RWPE2 (cell line): Measurements from ENCODE around the gene THPO.
"Not testable (repeated sequence)": the region's sequence is repeated elsewhere in the genome, so short reads cannot be mapped to it uniquely, and the experiment has no call there.

Source experiments
- ATAC-seq: fragments of 200-7000 bp; cut with Tn5 transposase; 3 replicates; pipeline ENCODE4 v1.9.1; 2021; ENCODE audit warnings: low read depth
- DNase-seq: peaks from one replicate; pipeline ENCODE4 v3.0.0-alpha.2; 2020; ENCODE audit warnings: low spot score
- H3K27ac ChIP-seq: fragments of 450-650 bp; 2 replicates; pipeline ENCODE4 v1.5.1; 2017; ENCODE audit warnings: mild to moderate bottlenecking; ENCODE audit not compliant: poor library complexity, severe bottlenecking
- H3K27me3 ChIP-seq: fragments of 250-450 bp; sonication (Bioruptor Pico); 2 replicates; pipeline ENCODE4 v1.5.1; 2021; ENCODE audit warnings: mild to moderate bottlenecking, moderate library complexity; ENCODE audit not compliant: insufficient read depth, poor library complexity, severe bottlenecking
- H3K36me3 ChIP-seq: fragments of 250-450 bp; sonication (Bioruptor Pico); 2 replicates; pipeline ENCODE4 v1.5.1; 2020; ENCODE audit warnings: low read depth, mild to moderate bottlenecking, moderate library complexity
- H3K4me1 ChIP-seq: fragments of 250-450 bp; sonication (Bioruptor Pico); 2 replicates; pipeline ENCODE4 v1.5.1; 2021; ENCODE audit warnings: mild to moderate bottlenecking, moderate library complexity; ENCODE audit not compliant: insufficient read depth, poor library complexity, severe bottlenecking
- H3K4me3 ChIP-seq: fragments of 250-450 bp; sonication (Bioruptor Pico); 2 replicates; pipeline ENCODE4 v1.5.1; 2021; ENCODE audit warnings: mild to moderate bottlenecking, moderate library complexity; ENCODE audit not compliant: severe bottlenecking
- H3K9me3 ChIP-seq: fragments of 250-450 bp; sonication (Bioruptor Pico); 2 replicates; pipeline ENCODE4 v1.5.1; 2021; ENCODE audit warnings: mild to moderate bottlenecking, moderate library complexity; ENCODE audit not compliant: severe bottlenecking
- TF ChIP-seq, protein P1 (sequence below): fragments of 450-650 bp; IDR thresholded peaks from one replicate; pipeline ENCODE4 v1.5.1; 2017; ENCODE audit warnings: mild to moderate bottlenecking, moderate library complexity; ENCODE audit not compliant: poor library complexity, severe bottlenecking

THPO gene

DNA sequence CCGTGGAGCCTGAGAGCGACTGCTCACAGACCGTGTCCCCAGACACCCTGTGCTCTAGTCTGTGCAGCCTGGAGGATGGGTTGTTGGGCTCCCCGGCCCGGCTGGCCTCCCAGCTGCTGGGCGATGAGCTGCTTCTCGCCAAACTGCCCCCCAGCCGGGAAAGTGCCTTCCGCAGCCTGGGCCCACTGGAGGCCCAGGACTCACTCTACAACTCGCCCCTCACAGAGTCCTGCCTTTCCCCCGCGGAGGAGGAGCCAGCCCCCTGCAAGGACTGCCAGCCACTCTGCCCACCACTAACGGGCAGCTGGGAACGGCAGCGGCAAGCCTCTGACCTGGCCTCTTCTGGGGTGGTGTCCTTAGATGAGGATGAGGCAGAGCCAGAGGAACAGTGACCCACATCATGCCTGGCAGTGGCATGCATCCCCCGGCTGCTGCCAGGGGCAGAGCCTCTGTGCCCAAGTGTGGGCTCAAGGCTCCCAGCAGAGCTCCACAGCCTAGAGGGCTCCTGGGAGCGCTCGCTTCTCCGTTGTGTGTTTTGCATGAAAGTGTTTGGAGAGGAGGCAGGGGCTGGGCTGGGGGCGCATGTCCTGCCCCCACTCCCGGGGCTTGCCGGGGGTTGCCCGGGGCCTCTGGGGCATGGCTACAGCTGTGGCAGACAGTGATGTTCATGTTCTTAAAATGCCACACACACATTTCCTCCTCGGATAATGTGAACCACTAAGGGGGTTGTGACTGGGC lies 33.3 kb downstream of the THPO start:
- DNase-seq = no peak
- Histone ChIP-seq H3K27ac (no peak overlapping the region), H3K36me3 (peaks cover 21% of the 10 kb centered on the region), H3K4me1 (no peaks in the 10 kb centered on the region), H3K4me3 (no peak overlapping the region), H3K9me3 (no peaks in the 10 kb centered on the region), H3K27me3 (no peaks in the 10 kb centered on the region)
- TF ChIP-seq, protein P1, sequence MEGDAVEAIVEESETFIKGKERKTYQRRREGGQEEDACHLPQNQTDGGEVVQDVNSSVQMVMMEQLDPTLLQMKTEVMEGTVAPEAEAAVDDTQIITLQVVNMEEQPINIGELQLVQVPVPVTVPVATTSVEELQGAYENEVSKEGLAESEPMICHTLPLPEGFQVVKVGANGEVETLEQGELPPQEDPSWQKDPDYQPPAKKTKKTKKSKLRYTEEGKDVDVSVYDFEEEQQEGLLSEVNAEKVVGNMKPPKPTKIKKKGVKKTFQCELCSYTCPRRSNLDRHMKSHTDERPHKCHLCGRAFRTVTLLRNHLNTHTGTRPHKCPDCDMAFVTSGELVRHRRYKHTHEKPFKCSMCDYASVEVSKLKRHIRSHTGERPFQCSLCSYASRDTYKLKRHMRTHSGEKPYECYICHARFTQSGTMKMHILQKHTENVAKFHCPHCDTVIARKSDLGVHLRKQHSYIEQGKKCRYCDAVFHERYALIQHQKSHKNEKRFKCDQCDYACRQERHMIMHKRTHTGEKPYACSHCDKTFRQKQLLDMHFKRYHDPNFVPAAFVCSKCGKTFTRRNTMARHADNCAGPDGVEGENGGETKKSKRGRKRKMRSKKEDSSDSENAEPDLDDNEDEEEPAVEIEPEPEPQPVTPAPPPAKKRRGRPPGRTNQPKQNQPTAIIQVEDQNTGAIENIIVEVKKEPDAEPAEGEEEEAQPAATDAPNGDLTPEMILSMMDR = no peak
- no peak for ATAC-seq

DNA sequence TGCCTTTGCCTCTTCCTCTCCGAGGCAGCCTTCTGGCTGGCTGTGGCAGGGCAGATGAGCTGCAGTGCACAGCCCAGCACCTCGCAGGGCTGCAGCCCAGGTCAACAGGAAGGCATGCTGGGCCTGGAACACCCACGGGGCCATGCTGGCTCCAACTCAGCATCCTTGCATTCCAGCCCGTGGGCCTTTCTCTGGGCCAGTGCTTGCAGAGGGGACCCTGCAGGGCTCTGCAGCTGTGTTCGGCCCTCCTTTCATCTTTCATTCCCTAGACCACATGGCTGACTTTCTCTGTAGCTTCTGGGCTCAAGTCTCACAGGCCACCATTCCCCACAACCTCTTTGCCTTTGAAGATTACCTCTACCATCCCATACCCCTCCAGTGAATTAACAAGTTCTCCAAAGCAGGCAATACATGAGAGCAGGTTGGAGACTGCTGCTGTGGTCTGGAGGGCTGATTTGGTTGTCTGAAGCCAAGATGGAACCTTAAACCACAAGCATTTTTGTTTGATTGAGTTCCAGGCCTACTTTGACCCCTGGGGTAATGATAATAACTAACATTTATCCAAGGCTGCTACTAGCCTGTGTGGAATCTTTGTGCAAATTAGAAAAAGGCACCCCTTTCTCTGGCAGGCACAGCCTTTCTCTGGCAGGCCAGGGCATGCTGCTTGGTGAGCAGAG lies 34.7 kb downstream of the THPO start:
- no peak overlapping the region for H3K4me3 ChIP-seq
- no peak overlapping the region for H3K27ac ChIP-seq
- no peak for DNase-seq
- TF ChIP-seq, protein P1 = no peak
- H3K36me3 ChIP-seq = peaks cover 21% of the 10 kb centered on the region
- no peaks in the 10 kb centered on the region for H3K9me3 ChIP-seq
- ATAC-seq = no peak
- H3K4me1 ChIP-seq = peaks cover 5% of the 10 kb centered on the region
- no peaks in the 10 kb centered on the region for H3K27me3 ChIP-seq

DNA sequence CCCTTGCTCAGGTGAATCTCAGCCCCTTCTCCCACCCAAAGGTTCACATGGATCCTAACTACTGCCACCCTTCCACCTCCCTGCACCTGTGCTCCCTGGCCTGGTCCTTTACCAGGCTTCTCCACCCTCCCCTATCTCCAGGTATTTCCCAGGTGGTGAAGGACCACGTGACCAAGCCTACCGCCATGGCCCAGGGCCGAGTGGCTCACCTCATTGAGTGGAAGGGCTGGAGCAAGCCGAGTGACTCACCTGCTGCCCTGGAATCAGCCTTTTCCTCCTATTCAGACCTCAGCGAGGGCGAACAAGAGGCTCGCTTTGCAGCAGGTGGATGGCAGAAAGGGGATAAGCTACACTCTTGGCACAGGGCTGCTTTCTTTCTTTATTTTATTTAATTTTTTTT lies 36.1 kb downstream of the THPO start:
- Histone ChIP-seq H3K36me3 (peaks cover 26% of the 10 kb centered on the region), H3K9me3 (no peaks in the 10 kb centered on the region), H3K27ac (no peak overlapping the region), H3K27me3 (no peaks in the 10 kb centered on the region), H3K4me1 (peaks cover 12% of the 10 kb centered on the region), H3K4me3 (no peak overlapping the region)
- TF ChIP-seq, protein P1 = no peak
- no peak for DNase-seq
- peak; percentile 58 for ATAC-seq

DNA sequence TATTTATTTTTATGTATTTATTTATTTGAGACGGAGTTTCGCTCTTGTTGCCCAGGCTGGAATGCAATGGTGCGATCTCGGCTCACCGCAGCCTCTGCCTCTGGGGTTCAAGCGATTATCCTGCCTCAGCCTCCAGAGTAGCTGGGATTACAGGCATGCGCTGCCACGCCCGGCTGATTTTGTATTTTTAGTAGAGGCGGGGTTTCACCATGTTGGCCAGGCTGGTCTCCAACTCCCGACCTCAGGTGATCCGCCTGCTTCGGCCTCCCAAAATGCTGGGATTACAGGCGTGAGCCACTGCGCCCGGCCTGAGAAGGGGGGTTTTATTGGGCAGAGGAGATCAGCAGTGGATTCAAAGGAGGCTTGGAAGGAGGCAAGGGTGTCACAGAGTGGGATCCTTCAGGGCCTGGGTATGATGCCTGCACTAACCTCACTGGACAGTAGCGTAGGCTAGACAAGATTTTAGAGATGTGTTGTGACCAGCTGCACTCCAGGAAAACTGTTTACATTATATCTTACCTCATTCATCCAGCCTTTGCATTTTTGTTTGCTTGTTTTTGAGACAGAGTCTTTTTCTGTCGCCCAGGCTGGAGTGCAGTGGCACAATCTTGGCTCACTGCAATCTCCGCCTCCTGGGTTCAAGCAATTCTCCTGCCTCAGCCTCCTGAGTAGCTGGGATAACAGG lies 38.4 kb downstream of the THPO start:
- Histone ChIP-seq H3K27ac (peak overlapping the region; percentile 1), H3K36me3 (peaks cover 36% of the 10 kb centered on the region), H3K4me1 (peaks cover 14% of the 10 kb centered on the region)
- not testable (repeated sequence) for H3K9me3 ChIP-seq, DNase-seq, H3K4me3 ChIP-seq, ATAC-seq, H3K27me3 ChIP-seq

DNA sequence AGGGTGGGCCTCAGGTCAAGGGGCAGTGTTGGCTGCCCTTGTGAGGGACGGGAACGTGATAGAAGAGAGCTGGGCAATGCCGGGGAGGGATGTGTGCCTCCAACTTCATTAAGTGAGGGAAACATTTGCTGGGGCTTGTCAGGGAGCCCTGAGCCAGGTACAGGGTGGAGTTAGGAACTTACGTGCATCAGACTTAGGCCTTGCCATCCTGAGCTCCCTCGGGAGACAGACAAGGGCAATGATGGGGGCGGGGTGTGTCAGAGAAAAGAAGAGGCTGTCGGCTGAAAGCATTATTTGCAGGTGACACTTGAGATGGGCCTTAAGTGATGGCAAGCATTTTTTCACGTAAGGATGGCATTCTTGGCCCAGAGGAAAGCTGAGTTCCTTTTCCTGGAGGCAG lies 39.0 kb downstream of the THPO start:
- TF ChIP-seq, protein P1 = no peak
- H3K9me3 ChIP-seq = no peaks in the 10 kb centered on the region
- DNase-seq = no peak
- peaks cover 20% of the 10 kb centered on the region for H3K4me1 ChIP-seq
- H3K36me3 ChIP-seq = peaks cover 40% of the 10 kb centered on the region
- ATAC-seq = no peak
- no peak overlapping the region for H3K4me3 ChIP-seq
- H3K27ac ChIP-seq = peak overlapping the region; percentile 1
- H3K27me3 ChIP-seq = no peaks in the 10 kb centered on the region
